Hematopoietic multipotent progenitor cell treated with erythropoietin and hydrocortisone succinate and interleukin-3 and kit ligand, for 17 days (in vitro differentiated cells): ENCODE data around the gene ROPN1L.
"Not testable (repeated sequence)": the region's sequence is repeated elsewhere in the genome, so short reads cannot be mapped to it uniquely, and the experiment has no call there.

Source experiments
- DNase-seq: peaks from one replicate; pipeline ENCODE4 v3.0.0-alpha.2; 2015; ENCODE audit warnings: low spot score

ROPN1L gene

GRCh38 chr5:10501554-10502075, 59.9 kb downstream of the ROPN1L start:
- DNase-seq, result no peak

- no peak for DNase-seq
These were observed 60.5 kb downstream of the ROPN1L start for GRCh38 chr5:10502130-10502529.

DNA sequence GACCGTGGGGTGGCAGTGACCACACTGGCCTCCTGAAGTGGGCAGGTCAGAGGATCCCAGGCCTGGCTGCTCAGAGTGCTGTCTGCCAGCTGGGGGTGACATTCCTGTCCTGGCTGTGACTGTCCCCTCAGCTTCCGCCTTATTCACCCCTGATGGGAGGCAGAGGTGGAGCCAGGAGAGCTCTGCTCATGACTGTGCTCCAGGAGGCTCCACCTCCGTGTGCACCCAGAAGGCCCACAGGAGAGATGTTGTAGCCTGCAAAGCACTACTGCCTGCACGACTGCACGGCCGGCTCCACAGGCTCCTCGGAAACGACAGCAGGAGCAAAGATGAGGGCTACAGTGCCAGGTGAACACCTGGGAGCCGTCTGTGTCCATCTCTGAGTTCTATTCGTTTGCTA, 60.9 kb downstream of the ROPN1L start:
- DNase-seq, result no peak

GRCh38 chr5:10503321-10503720, 61.6 kb downstream of the ROPN1L start:
- DNase-seq, result no peak

GRCh38 chr5:10503997-10504793, 62.5 kb downstream of the ROPN1L start:
- peak; percentile 35 for DNase-seq

DNA sequence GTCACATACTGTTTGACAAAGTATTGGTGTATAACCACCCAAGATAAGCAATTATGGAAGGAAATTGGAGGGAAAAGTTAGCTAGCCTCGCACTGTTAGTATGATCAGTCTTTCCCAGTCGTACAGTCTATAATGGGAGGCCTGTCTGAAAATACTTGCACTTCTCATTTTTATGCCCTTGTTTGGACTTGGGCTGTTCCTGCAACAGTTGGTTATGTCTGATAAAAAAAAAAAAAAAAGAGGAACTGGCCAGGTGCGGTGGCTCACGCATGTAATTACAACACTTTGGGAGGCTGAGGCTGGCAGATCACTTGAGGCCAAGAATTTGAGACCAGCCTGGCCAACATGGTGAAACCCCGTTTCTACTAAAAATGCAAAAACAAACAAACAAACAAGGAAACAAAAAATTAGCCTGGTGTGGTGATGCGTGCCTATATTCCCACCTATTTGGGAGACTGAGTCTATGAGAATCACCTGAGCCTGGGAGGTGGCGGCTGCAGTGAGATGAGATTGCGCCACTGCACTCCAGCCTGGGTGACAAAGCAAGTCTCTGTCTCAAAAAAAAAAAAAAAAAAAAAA, 63.9 kb downstream of the ROPN1L start:
- DNase-seq, result no peak

- DNase-seq, result no peak
These were observed 64.9 kb downstream of the ROPN1L start for GRCh38 chr5:10506535-10506934.

- DNase-seq, result no peak
These were observed 66.0 kb downstream of the ROPN1L start for GRCh38 chr5:10507575-10508096.

- DNase-seq, result no peak
These were observed 67.9 kb downstream of the ROPN1L start for GRCh38 chr5:10509575-10509974.

DNA sequence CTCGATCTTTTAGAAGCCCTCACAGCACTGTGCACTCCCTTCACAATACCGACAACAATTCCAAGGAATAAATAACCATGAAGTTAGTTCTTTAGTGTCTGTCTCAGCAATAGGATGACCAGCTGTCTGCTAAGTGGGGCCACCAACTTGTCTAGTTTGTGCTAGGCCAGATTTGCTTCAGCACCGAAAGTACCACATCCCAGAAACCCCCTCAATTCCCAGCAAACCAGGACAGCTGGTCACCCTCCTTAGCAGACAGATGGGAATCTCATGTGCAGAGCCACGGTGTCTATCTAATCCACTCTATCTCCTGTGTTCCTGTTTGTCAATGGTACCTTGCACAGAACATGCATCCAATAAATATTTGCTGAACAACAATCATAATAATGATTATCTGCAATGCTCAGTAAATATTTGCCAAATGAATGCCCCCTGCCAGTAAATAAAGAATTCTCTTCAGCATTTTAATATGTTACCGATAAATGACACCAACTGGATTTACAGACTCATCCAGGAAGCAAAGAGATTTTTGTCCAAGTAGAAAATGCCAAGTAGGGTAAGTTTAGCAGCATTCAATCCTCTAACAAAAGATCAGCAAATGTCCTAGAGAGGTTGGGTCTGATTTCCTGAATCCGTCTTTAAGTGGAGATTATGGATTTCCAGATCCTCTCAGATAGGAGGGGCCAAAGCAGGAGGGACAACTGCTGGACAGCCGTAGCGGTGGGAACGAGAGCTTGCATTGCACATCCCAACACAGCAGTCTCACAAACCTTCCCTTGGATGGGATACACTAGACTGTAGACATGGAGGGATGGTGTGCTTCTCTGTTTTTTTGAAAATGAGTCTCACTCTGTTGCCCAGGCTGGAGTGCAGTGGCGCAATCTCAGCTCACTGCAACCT, 70.3 kb downstream of the ROPN1L start:
- no peak for DNase-seq

- DNase-seq, result no peak
These were observed 72.1 kb downstream of the ROPN1L start for GRCh38 chr5:10513501-10514442.

DNA sequence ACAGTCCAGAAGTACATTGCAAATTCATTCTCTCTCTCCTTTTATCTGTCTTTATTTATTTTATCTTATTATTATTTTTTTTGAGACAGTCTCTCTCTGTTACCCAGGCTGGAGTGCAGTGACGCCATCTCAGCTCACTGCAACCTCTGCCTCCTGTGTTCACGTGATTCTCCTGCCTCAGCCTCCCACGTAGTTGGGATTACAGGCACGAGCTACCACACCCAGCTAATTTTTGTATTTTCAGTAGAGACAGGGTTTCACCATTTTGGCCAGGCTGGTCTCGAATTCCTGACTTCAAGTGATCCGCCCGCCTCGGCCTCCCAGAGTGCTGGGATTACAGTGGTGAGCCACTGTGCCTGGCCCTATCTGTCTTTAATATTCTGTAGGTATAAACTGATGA, 72.9 kb downstream of the ROPN1L start:
- not testable (repeated sequence) for DNase-seq
